ENCODE results near the gene ARHGAP9.
A peak's percentile ranks its signal among the peaks of the same experiment; 100 is the strongest.
"Not testable (repeated sequence)": the region's sequence is repeated elsewhere in the genome, so short reads cannot be mapped to it uniquely, and the experiment has no call there.

The ARHGAP9 gene

DNA sequence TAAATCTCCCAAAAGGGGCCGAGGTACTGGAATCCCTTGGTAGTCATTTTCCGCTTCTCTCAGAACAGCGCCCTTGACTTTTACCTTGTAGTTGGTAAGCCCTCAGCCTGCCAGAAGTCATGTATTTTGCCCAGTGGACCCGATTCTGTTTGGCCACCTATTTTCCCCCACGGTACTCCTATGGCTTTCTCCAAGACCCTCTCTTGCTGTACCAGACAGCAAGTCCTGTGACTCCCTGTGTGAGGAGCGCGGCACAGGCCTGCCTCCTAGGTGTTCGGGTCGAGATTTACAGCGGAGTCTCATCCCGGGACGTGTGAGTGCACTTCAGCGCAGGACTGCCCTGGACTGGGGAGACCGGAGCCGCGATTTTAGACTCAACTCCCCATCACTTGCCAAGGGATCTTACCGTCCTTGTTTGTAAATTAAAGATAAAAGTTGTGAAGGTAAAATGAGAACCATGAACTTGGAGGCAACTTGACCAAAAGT lies 41.9 kb upstream of the ARHGAP9 start:
- peak in 1 of 2 donors; percentile 16 for DNase-seq (ENCODE audit: low spot score in 2 of 2)
- no peak for ATAC-seq (replicated peaks; ENCODE audit: extremely low read depth, poor library complexity, severe bottlenecking)
- Mint-ChIP-seq H3K36me3 (ENCODE audit: insufficient read depth) (peaks cover 56% of the 10 kb centered on the region), H3K27ac (ENCODE audit: low read depth) (peak overlapping the region; percentile 99), H3K4me3 (peak overlapping the region; percentile 98), H3K4me1 (peaks cover 61% of the 10 kb centered on the region), H3K9me3 (no peaks in the 10 kb centered on the region), H3K27me3 (no peaks in the 10 kb centered on the region)

DNA sequence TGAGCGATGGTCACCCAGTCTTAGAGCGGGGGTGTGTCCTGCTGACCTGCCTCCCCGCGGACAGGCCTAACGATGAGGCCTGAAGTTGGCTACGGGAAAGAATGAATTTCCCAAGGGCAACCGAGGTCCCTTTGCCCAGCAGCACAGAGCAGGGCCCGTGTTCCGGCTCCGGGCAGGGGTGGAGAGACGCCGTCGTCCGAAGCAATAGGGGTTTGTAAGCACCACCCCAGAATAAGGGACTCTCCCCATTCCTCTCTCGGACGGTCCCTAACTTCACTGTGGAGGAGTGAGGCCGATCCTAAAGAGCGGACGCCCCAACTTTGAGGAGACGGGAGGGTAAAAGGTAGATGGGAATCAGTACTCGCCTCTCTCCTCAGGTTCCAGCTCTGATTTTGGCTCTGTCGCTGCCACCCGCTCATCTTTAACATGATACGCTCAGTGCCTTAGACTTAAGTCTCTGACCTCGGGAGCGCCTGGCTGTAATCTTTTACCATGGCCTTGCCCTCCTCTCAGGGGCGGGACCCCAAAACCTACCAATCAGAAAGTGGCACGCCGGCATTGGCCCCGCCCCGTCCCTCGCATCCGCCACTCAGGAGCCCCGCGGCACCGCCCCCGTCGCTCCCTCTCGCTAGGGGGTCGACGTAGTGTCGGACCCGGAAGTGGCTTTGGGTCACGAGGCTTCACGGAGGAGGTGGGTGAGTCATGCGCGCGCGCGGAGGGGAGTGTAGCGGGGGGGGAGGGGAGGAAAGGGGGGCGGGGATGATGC lies 40.6 kb upstream of the ARHGAP9 start, which contains the start of gene DDIT3:
Gene DDIT3, minus strand, starts transcription at position 462 of the 766 bp plus-strand sequence. CDS start 3,108 bp downstream, outside the sequence.
- ATAC-seq (replicated peaks; ENCODE audit: extremely low read depth, poor library complexity, severe bottlenecking) = peak; percentile 70
- DNase-seq (ENCODE audit: low spot score in 2 of 2) = peak; percentile 98 to 99
- Mint-ChIP-seq H3K9me3 (no peaks in the 10 kb centered on the region), H3K4me3 (peak within 1 kb of the TSS; percentile 98), H3K4me1 (peaks cover 57% of the 10 kb centered on the region), H3K27me3 (no peaks in the 10 kb centered on the region), H3K36me3 (ENCODE audit: insufficient read depth) (peaks cover 63% of the 10 kb centered on the region), H3K27ac (ENCODE audit: low read depth) (peak within 1 kb of the TSS; percentile 99)

DNA sequence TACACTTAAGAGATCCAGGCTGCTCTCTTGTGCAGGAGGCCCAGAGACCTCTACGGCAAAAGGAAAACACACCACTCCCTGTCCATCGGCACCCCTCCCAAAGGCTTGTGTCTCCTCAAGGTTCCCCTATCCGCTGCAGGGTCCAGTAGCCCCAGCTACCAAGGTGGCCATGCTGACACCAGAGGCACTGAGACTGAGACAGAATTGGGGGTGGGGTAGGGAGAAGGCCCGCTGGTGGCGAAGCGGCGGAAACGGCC lies 40.1 kb upstream of the ARHGAP9 start:
- DNase-seq (ENCODE audit: low spot score in 2 of 2) (peak in 1 of 2 donors; percentile 21), ATAC-seq (replicated peaks; ENCODE audit: extremely low read depth, poor library complexity, severe bottlenecking) (no peak)
- peaks cover 52% of the 10 kb centered on the region for H3K4me1 Mint-ChIP-seq
- H3K36me3 Mint-ChIP-seq (ENCODE audit: insufficient read depth) = peaks cover 67% of the 10 kb centered on the region
- peak overlapping the region; percentile 98 for H3K4me3 Mint-ChIP-seq
- H3K27ac Mint-ChIP-seq (ENCODE audit: low read depth) = peak overlapping the region; percentile 99
- no peaks in the 10 kb centered on the region for H3K27me3 Mint-ChIP-seq
- no peaks in the 10 kb centered on the region for H3K9me3 Mint-ChIP-seq

DNA sequence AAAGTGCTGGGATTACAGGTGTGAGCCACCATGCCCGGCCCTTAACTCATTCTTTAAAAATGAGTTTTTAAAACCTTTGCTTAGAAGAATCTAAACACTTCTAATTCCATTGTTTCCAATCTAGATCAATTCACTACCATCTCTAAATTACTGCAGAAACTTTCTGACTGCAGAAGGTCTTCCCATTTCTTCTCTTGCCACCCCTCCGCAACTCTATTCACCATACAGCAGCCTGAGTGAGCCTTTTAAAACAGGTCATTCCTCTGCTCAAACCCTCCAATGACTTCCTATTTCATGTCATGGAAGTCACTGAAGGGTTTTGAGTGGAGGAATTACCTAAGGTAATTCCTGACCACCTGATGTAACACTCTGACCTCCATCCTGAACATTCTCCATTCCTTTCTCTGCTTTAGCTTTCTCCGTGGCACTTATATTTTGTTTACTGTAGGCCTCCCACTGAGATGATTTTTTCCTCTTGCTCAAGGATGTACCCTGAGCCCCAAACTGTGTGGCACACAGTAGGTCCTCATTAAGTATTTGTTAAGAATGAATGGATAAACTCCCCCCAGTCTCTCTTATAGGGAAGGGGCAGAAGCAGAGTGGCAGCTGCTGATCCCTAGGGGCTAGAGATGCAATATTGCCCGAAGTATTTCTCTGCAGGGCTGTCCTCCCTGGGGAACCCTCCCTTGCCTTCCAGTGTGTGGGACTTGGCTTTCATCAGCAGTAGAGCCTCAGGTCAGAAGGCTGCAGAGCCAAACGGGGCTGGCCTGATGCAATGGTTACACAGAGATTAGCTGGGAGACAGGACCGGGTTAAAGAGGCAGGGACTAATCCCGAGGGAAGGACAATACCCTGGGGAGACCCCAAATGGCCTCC lies 39.5 kb upstream of the ARHGAP9 start:
- DNase-seq (ENCODE audit: low spot score in 2 of 2) (no peak), ATAC-seq (replicated peaks; ENCODE audit: extremely low read depth, poor library complexity, severe bottlenecking) (no peak)
- Mint-ChIP-seq H3K4me3 (peak overlapping the region; percentile 98), H3K36me3 (ENCODE audit: insufficient read depth) (peaks cover 68% of the 10 kb centered on the region), H3K9me3 (no peaks in the 10 kb centered on the region), H3K27ac (ENCODE audit: low read depth) (peak overlapping the region; percentile 99), H3K27me3 (no peaks in the 10 kb centered on the region), H3K4me1 (peaks cover 47% of the 10 kb centered on the region)

DNA sequence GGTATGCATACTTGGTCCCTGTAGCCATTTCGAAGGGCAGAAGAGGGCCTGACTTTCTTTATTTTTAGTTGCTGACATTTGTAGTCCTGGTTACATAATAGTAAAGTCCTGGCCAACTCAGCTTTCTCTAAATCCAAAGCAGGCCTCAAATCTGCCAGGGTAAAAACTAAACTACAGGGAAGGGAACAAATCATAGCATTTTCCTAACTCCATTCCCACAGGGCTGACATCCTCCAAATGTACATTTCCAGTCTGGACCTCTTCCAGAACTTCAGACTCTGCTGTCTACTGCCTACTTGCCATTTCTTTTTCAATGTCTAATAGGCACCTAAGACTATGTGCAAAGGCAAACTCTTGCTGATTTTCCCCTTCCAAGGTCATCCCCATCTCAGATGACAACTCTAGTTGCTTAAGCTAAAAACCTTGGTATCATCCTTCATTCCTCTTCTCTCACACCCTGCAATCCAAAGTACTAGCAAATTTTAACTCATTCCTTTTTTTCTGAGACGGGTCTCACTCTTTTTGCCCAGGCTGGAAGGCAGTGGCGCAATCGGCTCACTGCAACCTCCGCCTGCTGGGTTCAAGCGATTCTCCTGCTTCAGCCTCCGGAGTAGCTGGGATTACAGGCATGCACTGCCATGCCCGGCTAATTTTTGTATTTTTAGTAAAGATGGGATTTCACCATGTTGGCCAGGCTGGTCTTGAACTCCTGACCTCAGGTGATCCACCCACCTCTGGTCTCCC lies 38.7 kb upstream of the ARHGAP9 start:
- Mint-ChIP-seq H3K27ac (ENCODE audit: low read depth) (peak overlapping the region; percentile 99), H3K9me3 (no peaks in the 10 kb centered on the region), H3K36me3 (ENCODE audit: insufficient read depth) (peaks cover 66% of the 10 kb centered on the region), H3K4me3 (peak overlapping the region; percentile 98), H3K27me3 (no peaks in the 10 kb centered on the region), H3K4me1 (peaks cover 39% of the 10 kb centered on the region)
- ATAC-seq (replicated peaks; ENCODE audit: extremely low read depth, poor library complexity, severe bottlenecking) = no peak
- DNase-seq (ENCODE audit: low spot score in 2 of 2) = no peak

DNA sequence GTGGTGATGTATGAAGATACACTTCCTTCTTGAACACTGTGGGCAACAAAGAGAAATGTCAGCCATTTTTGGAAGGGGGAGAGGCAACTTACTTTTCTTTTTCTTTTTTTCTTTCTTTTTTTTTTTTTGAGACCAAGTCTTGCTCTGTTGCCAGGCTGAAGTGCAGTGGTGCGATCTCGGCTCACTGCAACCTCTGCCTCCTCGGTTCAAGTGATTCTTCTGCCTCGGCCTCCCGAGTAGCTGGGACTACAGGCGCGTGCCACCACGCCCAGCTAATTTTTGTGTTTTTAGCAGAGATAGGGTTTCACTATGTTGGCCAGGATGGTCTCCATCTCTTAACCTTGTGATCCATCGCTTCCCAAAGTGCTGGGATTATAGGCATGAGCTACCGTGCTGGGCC lies 38.1 kb upstream of the ARHGAP9 start:
- H3K4me3 Mint-ChIP-seq = not testable (repeated sequence)

DNA sequence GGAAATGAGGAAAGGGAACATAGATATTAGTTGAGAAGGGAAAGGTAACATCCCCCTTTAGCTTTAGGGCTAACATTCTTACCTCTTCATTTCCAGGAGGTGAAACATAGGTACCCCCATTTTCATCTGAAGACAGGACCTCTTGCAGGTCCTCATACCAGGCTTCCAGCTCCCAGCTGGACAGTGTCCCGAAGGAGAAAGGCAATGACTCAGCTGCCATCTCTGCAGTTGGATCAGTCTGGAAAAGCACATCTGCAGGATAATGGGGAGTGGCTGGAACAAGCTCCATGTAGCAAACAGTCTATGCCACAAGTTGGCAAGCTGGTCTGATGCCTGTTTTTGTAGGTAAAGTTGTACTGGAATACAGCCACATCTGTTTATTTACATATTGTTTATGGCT lies 37.5 kb upstream of the ARHGAP9 start:
- Mint-ChIP-seq H3K27me3 (no peaks in the 10 kb centered on the region), H3K4me3 (no peak overlapping the region), H3K36me3 (ENCODE audit: insufficient read depth) (peaks cover 72% of the 10 kb centered on the region), H3K4me1 (peaks cover 33% of the 10 kb centered on the region), H3K9me3 (no peaks in the 10 kb centered on the region), H3K27ac (ENCODE audit: low read depth) (peak overlapping the region; percentile 99)
- ATAC-seq (replicated peaks; ENCODE audit: extremely low read depth, poor library complexity, severe bottlenecking) (no peak), DNase-seq (ENCODE audit: low spot score in 2 of 2) (no peak)

More for the DNA sequence above, 38.1 kb upstream of the ARHGAP9 start:
- H3K27me3 Mint-ChIP-seq; ATAC-seq (replicated peaks; ENCODE audit: extremely low read depth, poor library complexity, severe bottlenecking); DNase-seq (ENCODE audit: low spot score in 2 of 2); H3K9me3 Mint-ChIP-seq: not testable (repeated sequence)
- H3K36me3 Mint-ChIP-seq (ENCODE audit: insufficient read depth) = peaks cover 70% of the 10 kb centered on the region
- peaks cover 34% of the 10 kb centered on the region for H3K4me1 Mint-ChIP-seq
- peak overlapping the region; percentile 99 for H3K27ac Mint-ChIP-seq (ENCODE audit: low read depth)

DNA sequence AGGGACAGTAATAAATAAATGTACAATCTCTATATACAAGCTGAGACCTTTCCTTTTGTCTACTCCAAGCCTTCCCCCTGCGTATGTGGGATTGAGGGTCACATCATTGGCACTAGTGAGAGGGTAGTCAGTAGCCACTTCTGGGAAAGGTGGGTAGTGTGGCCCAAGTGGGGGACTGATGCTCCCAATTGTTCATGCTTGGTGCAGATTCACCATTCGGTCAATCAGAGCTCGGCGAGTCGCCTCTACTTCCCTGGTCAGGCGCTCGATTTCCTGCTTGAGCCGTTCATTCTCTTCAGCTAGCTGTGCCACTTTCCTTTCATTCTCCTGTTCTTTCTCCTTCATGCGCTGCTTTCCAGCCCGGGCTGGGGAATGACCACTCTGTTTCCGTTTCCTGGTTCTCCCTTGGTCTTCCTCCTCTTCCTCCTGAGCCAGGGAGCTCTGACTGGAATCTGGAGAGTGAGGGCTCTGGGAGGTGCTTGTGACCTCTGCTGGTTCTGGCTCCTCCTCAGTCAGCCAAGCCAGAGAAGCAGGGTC lies 37.0 kb upstream of the ARHGAP9 start:
- Mint-ChIP-seq H3K36me3 (ENCODE audit: insufficient read depth) (peaks cover 70% of the 10 kb centered on the region), H3K9me3 (no peaks in the 10 kb centered on the region), H3K27ac (ENCODE audit: low read depth) (no peak overlapping the region), H3K27me3 (no peaks in the 10 kb centered on the region), H3K4me1 (peaks cover 28% of the 10 kb centered on the region), H3K4me3 (no peak overlapping the region)
- DNase-seq (ENCODE audit: low spot score in 2 of 2) (no peak), ATAC-seq (replicated peaks; ENCODE audit: extremely low read depth, poor library complexity, severe bottlenecking) (no peak)

DNA sequence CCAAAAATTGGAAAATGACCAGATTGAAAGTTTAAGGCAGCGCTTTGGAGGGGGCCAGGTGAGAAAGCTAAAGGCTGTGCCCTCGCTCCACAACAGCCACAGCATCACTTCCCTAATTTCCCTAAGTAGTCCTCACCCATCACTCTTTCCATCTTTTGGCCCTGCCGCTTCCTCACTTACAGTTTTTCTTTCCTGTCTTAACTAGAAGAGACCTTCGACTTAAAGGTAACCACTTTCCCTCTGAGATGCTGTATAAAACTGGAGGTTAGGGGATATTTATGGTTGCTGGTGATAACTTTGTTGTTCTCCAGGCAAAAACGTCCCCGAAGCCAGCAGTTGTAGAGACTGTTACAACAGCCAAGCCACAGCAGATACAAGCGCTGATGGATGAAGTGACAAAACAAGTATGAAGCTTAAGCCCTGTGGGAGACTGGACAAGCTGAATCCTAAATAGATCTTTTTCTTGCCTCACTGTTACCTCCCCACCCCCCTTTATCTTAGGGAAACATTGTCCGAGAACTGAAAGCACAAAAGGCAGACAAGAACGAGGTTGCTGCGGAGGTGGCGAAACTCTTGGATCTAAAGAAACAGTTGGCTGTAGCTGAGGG lies 36.4 kb upstream of the ARHGAP9 start:
- Mint-ChIP-seq H3K27me3 (no peaks in the 10 kb centered on the region), H3K9me3 (no peaks in the 10 kb centered on the region), H3K4me3 (no peak overlapping the region), H3K4me1 (peaks cover 24% of the 10 kb centered on the region), H3K36me3 (ENCODE audit: insufficient read depth) (peaks cover 67% of the 10 kb centered on the region), H3K27ac (ENCODE audit: low read depth) (peak overlapping the region; percentile 24)
- no peak for DNase-seq (ENCODE audit: low spot score in 2 of 2)
- ATAC-seq (replicated peaks; ENCODE audit: extremely low read depth, poor library complexity, severe bottlenecking) = no peak

DNA sequence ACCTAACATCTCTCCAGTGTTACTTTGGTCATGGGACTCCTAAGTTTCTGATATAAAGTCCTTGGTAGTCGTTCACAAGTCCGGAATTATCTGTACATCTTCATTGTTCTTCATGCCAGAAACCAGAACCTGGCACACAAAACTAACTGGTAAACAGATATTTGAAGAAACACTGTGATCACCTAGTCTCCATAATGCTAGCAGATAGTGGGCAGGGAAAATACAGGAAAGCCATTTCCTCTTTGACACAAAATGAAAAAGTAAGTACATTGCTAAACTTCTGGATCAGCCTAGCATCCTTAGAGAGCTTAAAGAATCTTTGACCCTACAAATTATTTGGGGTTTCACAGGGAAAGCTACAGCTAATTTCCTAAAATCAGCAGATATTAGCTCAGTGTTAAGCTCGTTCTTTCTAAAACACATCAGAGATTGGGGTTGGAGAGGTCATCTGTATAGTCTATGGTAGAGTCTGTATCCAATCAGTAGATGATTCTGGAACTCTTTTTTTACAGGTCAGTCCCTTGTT lies 35.8 kb upstream of the ARHGAP9 start:
- peaks cover 24% of the 10 kb centered on the region for H3K4me1 Mint-ChIP-seq
- H3K9me3 Mint-ChIP-seq = no peaks in the 10 kb centered on the region
- H3K36me3 Mint-ChIP-seq (ENCODE audit: insufficient read depth) = peaks cover 65% of the 10 kb centered on the region
- no peaks in the 10 kb centered on the region for H3K27me3 Mint-ChIP-seq
- no peak overlapping the region for H3K4me3 Mint-ChIP-seq
- H3K27ac Mint-ChIP-seq (ENCODE audit: low read depth) = peak overlapping the region; percentile 24
- ATAC-seq (replicated peaks; ENCODE audit: extremely low read depth, poor library complexity, severe bottlenecking) (no peak), DNase-seq (ENCODE audit: low spot score in 2 of 2) (no peak)

DNA sequence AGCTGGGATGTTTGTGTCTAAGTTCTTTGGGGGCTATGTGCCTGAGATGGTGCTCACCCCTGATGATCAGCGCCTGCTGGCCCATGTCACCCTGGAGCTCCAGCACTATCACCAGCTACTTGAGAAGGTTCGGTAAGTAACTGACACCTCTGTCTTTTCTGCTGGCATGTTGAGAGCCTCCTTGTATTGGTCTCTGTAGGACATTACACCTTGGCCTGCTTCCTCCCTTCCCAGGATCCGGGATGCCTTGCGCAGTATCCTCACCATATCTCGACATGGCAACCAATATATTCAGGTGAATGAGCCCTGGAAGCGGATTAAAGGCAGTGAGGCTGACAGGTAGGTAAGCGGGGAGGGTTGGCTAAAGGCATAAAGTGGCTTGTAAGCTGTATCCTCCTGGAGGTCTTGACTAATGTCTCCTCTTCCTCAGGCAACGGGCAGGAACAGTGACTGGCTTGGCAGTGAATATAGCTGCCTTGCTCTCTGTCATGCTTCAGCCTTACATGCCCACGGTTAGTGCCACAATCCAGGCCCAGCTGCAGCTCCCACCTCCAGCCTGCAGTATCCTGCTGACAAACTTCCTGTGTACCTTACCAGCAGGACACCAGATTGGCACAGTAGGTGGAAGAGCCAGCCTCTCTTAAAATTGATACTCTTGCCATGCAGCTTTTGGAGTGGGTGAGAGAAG lies 35.2 kb upstream of the ARHGAP9 start:
- no peaks in the 10 kb centered on the region for H3K9me3 Mint-ChIP-seq
- no peaks in the 10 kb centered on the region for H3K27me3 Mint-ChIP-seq
- peaks cover 24% of the 10 kb centered on the region for H3K4me1 Mint-ChIP-seq
- peaks cover 62% of the 10 kb centered on the region for H3K36me3 Mint-ChIP-seq (ENCODE audit: insufficient read depth)
- ATAC-seq (replicated peaks; ENCODE audit: extremely low read depth, poor library complexity, severe bottlenecking) (no peak), DNase-seq (ENCODE audit: low spot score in 2 of 2) (no peak)
- H3K27ac Mint-ChIP-seq (ENCODE audit: low read depth) = no peak overlapping the region
- no peak overlapping the region for H3K4me3 Mint-ChIP-seq

Measured in central memory CD8-positive, alpha-beta T cell (primary cell).